Measurements from ENCODE around the gene UVSSA.

The UVSSA gene

GRCh38 chr4:1413687-1414479, 66.9 kb downstream of the UVSSA start:
- H3K4me3 ChIP-seq (replicated peaks; ENCODE audit: low read depth, low read length), result no peak overlapping the region
- DNase-seq (ENCODE audit: low read depth), result no peak

GRCh38 chr4:1414831-1415680, 68.0 kb downstream of the UVSSA start:
- DNase-seq (ENCODE audit: low read depth), result no peak

More at GRCh38 chr4:1413687-1414479, 66.9 kb downstream of the UVSSA start:
- no peak for TF ChIP-seq CTCF (IDR thresholded peaks at IDR 0.05; ENCODE audit: low read length, missing control alignments)

GRCh38 chr4:1415681-1415981, 68.6 kb downstream of the UVSSA start:
- DNase-seq (ENCODE audit: low read depth), result no peak
- H3K4me3 ChIP-seq (replicated peaks; ENCODE audit: low read depth, low read length), result no peak overlapping the region
- TF ChIP-seq CTCF (IDR thresholded peaks at IDR 0.05; ENCODE audit: low read length, missing control alignments), result no peak

More at GRCh38 chr4:1414831-1415680, 68.0 kb downstream of the UVSSA start:
- no peak for TF ChIP-seq CTCF (IDR thresholded peaks at IDR 0.05; ENCODE audit: low read length, missing control alignments)
- no peak overlapping the region for H3K4me3 ChIP-seq (replicated peaks; ENCODE audit: low read depth, low read length)

- H3K4me3 ChIP-seq (replicated peaks; ENCODE audit: low read depth, low read length), result no peak overlapping the region
- TF ChIP-seq CTCF (IDR thresholded peaks at IDR 0.05; ENCODE audit: low read length, missing control alignments), result no peak
- no peak for DNase-seq (ENCODE audit: low read depth)
Observed at GRCh38 chr4:1416051-1416947, 69.3 kb downstream of the UVSSA start.

- DNase-seq (ENCODE audit: low read depth), result no peak
- no peak overlapping the region for H3K4me3 ChIP-seq (replicated peaks; ENCODE audit: low read depth, low read length)
- TF ChIP-seq CTCF (IDR thresholded peaks at IDR 0.05; ENCODE audit: low read length, missing control alignments), result no peak
Observed at GRCh38 chr4:1416948-1417260, 69.9 kb downstream of the UVSSA start.

GRCh38 chr4:1417522-1418390, 70.7 kb downstream of the UVSSA start:
- no peak for TF ChIP-seq CTCF (IDR thresholded peaks at IDR 0.05; ENCODE audit: low read length, missing control alignments)
- DNase-seq (ENCODE audit: low read depth), result no peak
- no peak overlapping the region for H3K4me3 ChIP-seq (replicated peaks; ENCODE audit: low read depth, low read length)
